Measurements from ENCODE around the gene CPXM2. TPM values are rescaled to one million over a fixed set of nuclear protein-coding genes. Genes with fewer than 3 reads are reported as not detected.

Gene CPXM2
- polyA plus RNA-seq, 1 experiment, result 14.4 TPM

GRCh38 chr10:123790132-123790885, 101.3 kb downstream of the CPXM2 start:
- TF ChIP-seq, protein P1, sequence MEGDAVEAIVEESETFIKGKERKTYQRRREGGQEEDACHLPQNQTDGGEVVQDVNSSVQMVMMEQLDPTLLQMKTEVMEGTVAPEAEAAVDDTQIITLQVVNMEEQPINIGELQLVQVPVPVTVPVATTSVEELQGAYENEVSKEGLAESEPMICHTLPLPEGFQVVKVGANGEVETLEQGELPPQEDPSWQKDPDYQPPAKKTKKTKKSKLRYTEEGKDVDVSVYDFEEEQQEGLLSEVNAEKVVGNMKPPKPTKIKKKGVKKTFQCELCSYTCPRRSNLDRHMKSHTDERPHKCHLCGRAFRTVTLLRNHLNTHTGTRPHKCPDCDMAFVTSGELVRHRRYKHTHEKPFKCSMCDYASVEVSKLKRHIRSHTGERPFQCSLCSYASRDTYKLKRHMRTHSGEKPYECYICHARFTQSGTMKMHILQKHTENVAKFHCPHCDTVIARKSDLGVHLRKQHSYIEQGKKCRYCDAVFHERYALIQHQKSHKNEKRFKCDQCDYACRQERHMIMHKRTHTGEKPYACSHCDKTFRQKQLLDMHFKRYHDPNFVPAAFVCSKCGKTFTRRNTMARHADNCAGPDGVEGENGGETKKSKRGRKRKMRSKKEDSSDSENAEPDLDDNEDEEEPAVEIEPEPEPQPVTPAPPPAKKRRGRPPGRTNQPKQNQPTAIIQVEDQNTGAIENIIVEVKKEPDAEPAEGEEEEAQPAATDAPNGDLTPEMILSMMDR (IDR thresholded peaks at IDR 0.05; ENCODE audit: insufficient read depth, low read depth, low read length), result no peak
- no peak for DNase-seq (ENCODE audit: low read depth)
- H3K4me3 ChIP-seq (ENCODE audit: low read depth, low read length), result no peak overlapping the region
- H3K36me3 ChIP-seq (ENCODE audit: control insufficient read depth, insufficient read depth, low read length), result no peaks in the 10 kb centered on the region
- POLR2A ChIA-PET, result no interaction called here
- no peaks in the 10 kb centered on the region for H3K27me3 ChIP-seq (ENCODE audit: control insufficient read depth, insufficient read depth, low read length)
- CTCF ChIA-PET, result interaction anchor here (1.8 kb wide), 1 partner anchor 8 kb away, joined by 8 read pairs; no protein-coding TSS in a partner anchor

GRCh38 chr10:123788981-123789380, 102.6 kb downstream of the CPXM2 start:
- CTCF ChIA-PET, result no interaction called here

DNA sequence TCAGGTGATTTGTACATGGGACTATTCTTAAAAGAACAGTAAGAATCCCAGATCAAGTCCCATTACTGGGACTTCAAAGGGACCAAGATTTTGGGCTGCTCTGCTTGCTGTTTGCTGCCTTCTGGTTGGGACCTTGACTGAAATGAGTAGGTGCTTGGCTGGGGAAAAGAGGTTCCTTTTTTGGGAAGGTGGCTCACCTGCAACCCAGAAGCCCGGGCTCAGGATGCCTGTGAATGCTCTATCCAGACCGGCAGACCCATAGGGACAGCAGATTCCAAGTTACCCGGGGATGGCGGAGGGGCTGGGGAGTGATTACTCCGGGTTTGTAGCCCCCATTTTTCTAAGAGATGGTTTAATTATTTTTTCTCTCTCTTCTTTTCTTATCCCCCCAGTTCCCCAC, 104.0 kb downstream of the CPXM2 start:
- CTCF ChIA-PET, result no interaction called here
- Histone ChIP-seq H3K4me3 (ENCODE audit: low read depth, low read length) (no peak overlapping the region), H3K36me3 (ENCODE audit: control insufficient read depth, insufficient read depth, low read length) (no peaks in the 10 kb centered on the region), H3K27me3 (ENCODE audit: control insufficient read depth, insufficient read depth, low read length) (no peaks in the 10 kb centered on the region)
- TF ChIP-seq, protein P1 (IDR thresholded peaks at IDR 0.05; ENCODE audit: insufficient read depth, low read depth, low read length), result no peak
- POLR2A ChIA-PET, result no interaction called here
- DNase-seq (ENCODE audit: low read depth), result no peak

More at GRCh38 chr10:123788981-123789380, 102.6 kb downstream of the CPXM2 start:
- no peaks in the 10 kb centered on the region for H3K36me3 ChIP-seq (ENCODE audit: control insufficient read depth, insufficient read depth, low read length)
- TF ChIP-seq, protein P1 (IDR thresholded peaks at IDR 0.05; ENCODE audit: insufficient read depth, low read depth, low read length), result no peak
- no peak overlapping the region for H3K4me3 ChIP-seq (ENCODE audit: low read depth, low read length)
- no peaks in the 10 kb centered on the region for H3K27me3 ChIP-seq (ENCODE audit: control insufficient read depth, insufficient read depth, low read length)
- POLR2A ChIA-PET, result no interaction called here
- DNase-seq (ENCODE audit: low read depth), result no peak

- DNase-seq (ENCODE audit: low read depth), result no peak
- CTCF ChIA-PET, result no interaction called here
- H3K4me3 ChIP-seq (ENCODE audit: low read depth, low read length), result no peak overlapping the region
- no peaks in the 10 kb centered on the region for H3K36me3 ChIP-seq (ENCODE audit: control insufficient read depth, insufficient read depth, low read length)
- POLR2A ChIA-PET, result no interaction called here
- TF ChIP-seq, protein P1 (IDR thresholded peaks at IDR 0.05; ENCODE audit: insufficient read depth, low read depth, low read length), result no peak
- no peaks in the 10 kb centered on the region for H3K27me3 ChIP-seq (ENCODE audit: control insufficient read depth, insufficient read depth, low read length)
Observed at GRCh38 chr10:123786896-123787295, 104.7 kb downstream of the CPXM2 start.

- Histone ChIP-seq H3K4me3 (ENCODE audit: low read depth, low read length) (no peak overlapping the region), H3K27me3 (ENCODE audit: control insufficient read depth, insufficient read depth, low read length) (no peaks in the 10 kb centered on the region; the same call in 1 of the 2 replicates), H3K36me3 (ENCODE audit: control insufficient read depth, insufficient read depth, low read length) (no peaks in the 10 kb centered on the region)
- DNase-seq (ENCODE audit: low read depth), result no peak
- POLR2A ChIA-PET, result no interaction called here
- CTCF ChIA-PET, result no interaction called here
- TF ChIP-seq, protein P1 (IDR thresholded peaks at IDR 0.05; ENCODE audit: insufficient read depth, low read depth, low read length), result no peak
Observed at GRCh38 chr10:123786306-123786705, 105.3 kb downstream of the CPXM2 start.

All from BJ (cell line).